Hepatocyte (in vitro differentiated cells): ENCODE measurements around the gene RGCC.

ENCODE experiments used
- EZH2 ChIP-seq: fragments of 200-600 bp; sonication (generic); IDR thresholded peaks from 2 replicates; pipeline ENCODE4 v1.6.1; 2016; ENCODE audit warnings: antibody characterized with exemption, mild to moderate bottlenecking, borderline replicate concordance
- TF ChIP-seq, protein P1 (sequence below): fragments of 200-600 bp; sonication (generic); IDR thresholded peaks from 2 replicates; pipeline ENCODE4 v1.5.1; 2016; ENCODE audit warnings: antibody characterized with exemption, mild to moderate bottlenecking; ENCODE audit not compliant: poor library complexity

DNA sequence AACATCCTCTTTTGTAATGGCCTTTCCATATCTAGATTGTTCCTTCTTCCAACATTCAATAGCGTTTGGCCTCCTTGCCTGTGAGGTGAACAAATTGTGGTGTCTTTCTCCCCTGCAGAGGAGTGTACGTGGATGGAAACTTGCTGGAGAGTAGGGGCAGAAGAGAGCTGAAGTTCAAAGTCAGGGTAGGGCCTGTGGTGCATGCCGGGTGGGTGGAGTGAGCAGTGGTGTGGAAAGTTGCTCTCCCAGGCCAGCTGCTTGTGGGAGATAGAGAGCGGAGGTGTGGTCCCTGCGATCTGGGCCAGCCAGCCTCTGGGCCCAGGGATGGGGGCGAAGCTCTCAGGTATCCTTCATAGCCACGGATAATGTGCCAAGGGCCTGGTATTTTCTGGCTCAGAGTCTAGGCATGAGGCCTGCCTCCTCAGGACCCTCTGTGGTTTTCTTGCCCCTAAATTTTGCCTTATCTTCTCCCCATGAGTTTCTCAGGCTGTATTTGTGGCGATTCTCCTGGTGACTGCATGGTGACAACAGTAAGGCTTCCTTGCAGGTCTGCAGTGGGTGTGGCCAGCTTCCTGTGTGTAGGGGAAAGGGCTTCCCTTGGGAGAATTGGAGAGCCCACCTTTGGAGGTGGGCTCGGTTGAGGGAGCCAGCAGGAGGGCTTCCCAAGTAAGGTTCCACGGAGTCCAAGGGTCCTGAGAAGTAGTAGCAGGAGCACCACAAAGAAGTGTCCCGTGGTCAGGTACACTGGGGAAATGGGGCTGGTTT is 6.7 kb downstream of the RGCC start:
- TF ChIP-seq, protein P1, sequence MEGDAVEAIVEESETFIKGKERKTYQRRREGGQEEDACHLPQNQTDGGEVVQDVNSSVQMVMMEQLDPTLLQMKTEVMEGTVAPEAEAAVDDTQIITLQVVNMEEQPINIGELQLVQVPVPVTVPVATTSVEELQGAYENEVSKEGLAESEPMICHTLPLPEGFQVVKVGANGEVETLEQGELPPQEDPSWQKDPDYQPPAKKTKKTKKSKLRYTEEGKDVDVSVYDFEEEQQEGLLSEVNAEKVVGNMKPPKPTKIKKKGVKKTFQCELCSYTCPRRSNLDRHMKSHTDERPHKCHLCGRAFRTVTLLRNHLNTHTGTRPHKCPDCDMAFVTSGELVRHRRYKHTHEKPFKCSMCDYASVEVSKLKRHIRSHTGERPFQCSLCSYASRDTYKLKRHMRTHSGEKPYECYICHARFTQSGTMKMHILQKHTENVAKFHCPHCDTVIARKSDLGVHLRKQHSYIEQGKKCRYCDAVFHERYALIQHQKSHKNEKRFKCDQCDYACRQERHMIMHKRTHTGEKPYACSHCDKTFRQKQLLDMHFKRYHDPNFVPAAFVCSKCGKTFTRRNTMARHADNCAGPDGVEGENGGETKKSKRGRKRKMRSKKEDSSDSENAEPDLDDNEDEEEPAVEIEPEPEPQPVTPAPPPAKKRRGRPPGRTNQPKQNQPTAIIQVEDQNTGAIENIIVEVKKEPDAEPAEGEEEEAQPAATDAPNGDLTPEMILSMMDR = no peak
- TF ChIP-seq EZH2 = no peak
